ENCODE data around the gene SLC22A31. TPM values are rescaled to one million over a fixed set of nuclear protein-coding genes. Genes with fewer than 3 reads are reported as not detected.
"Not testable (repeated sequence)": the region's sequence is repeated elsewhere in the genome, so short reads cannot be mapped to it uniquely, and the experiment has no call there.

Gene SLC22A31
- total and polyA plus RNA-seq, 8 donors, result 0.70 to 283 (median 1.8) TPM

DNA sequence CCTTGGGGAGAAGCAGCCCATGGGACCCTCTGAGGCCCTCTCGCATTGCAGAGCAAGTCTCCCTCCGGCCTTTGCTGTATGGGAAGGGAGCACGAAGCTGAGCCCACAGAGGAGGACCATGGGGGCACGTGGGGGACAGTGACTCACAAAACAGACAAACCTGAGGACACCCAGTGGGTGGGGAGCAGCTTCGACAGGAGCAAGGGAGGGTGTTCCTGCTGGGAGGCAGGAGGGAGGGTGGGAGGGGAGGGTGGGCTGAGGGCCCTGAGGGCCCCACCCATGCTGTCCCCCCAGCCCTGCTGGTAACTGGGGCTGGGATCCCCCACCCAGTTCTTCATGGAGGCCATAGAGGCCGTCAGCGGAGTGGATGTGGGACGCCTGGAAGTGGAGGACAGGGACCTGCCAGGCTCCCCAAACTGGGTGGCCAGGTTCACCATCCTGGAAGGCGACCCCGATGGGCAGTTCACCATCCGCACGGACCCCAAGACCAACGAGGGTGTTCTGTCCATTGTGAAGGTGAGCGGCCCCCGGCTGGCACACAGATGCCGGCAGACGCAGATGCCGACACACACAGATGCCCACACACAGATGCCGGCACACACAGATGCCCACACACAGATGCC is 12.5 kb downstream of the SLC22A31 start:
- no peak for ATAC-seq
- H3K4me1 ChIP-seq, result peaks cover 3 to 9% of the 10 kb centered on the region in 2 donors
- no peaks in the 10 kb centered on the region for H3K9me3 ChIP-seq
- peak in 2 of 4 donors; percentile 25 to 65 for DNase-seq
- intact Hi-C loops (cut with DNase I), result no loop called here
- H3K36me3 ChIP-seq, result no peaks in the 10 kb centered on the region
- TF ChIP-seq, protein P1, sequence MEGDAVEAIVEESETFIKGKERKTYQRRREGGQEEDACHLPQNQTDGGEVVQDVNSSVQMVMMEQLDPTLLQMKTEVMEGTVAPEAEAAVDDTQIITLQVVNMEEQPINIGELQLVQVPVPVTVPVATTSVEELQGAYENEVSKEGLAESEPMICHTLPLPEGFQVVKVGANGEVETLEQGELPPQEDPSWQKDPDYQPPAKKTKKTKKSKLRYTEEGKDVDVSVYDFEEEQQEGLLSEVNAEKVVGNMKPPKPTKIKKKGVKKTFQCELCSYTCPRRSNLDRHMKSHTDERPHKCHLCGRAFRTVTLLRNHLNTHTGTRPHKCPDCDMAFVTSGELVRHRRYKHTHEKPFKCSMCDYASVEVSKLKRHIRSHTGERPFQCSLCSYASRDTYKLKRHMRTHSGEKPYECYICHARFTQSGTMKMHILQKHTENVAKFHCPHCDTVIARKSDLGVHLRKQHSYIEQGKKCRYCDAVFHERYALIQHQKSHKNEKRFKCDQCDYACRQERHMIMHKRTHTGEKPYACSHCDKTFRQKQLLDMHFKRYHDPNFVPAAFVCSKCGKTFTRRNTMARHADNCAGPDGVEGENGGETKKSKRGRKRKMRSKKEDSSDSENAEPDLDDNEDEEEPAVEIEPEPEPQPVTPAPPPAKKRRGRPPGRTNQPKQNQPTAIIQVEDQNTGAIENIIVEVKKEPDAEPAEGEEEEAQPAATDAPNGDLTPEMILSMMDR (IDR thresholded peaks at IDR 0.05), result no peak
- peaks cover 0 to 25% of the 10 kb centered on the region in 2 donors for H3K27me3 ChIP-seq
- no peak overlapping the region for H3K4me3 ChIP-seq
- no peak overlapping the region for H3K27ac ChIP-seq

DNA sequence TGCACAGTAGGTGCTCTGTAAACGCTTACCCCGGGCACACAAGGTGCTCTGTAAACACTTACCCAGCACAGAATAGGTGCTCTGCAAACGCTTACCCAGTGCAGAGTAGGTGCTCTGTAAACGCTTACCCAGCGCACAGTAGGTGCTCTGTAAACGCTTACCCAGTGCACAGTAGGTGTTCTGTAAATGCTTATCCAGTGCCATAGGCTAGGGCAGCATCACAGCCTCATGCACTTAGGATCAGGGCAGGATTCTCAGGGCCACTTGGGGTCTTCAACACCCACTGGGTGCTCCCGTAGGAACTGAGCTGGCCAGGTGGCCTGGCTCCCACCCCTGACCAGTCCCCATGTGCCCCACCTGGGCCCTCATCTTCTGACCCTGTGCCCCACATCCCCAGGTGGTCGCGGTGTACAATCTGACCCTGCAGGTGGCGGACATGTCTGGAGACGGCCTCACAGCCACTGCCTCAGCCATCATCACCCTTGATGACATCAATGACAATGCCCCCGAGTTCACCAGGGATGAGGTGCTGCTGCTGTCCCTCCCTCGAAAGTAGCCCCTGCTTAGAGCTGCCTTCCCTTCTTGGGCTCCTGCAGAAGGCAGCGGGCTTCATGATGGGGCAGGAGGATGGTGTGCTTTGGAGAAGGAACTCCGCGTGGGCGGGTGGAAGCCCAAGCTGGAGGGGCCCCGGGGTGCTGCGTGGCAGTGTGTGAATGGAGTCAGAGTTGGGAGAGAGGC is 13.1 kb downstream of the SLC22A31 start:
- TF ChIP-seq, protein P1 (IDR thresholded peaks at IDR 0.05), result no peak
- Histone ChIP-seq H3K27ac (no peak overlapping the region), H3K36me3 (no peaks in the 10 kb centered on the region), H3K9me3 (no peaks in the 10 kb centered on the region), H3K4me3 (no peak overlapping the region), H3K4me1 (peaks cover 3 to 8% of the 10 kb centered on the region in 2 donors), H3K27me3 (peaks cover 0 to 31% of the 10 kb centered on the region in 2 donors)
- ATAC-seq, result no peak
- DNase-seq, result peak in 2 of 4 donors; percentile 31 to 75
- intact Hi-C loops (cut with DNase I), result no loop called here

DNA sequence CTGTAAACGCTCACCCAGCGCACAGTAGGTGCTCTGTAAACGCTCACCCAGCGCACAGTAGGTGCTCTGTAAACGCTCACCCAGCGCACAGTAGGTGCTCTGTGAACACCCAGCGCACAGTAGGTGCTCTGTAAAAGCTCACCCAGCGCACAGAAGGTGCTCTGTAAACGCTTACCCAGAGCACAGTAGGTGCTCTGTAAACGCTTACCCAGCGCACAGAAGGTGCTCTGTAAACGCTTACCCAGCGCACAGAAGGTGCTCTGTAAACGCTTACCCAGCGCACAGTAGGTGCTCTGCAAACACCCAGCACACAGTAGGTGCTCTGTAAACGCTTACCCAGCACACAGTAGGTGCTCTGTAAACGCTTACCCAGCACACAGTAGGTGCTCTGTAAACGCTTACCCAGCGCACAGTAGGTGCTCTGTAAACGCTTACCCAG is 13.7 kb downstream of the SLC22A31 start:
- ATAC-seq; H3K4me3 ChIP-seq; H3K27ac ChIP-seq; H3K4me1 ChIP-seq; intact Hi-C loops (cut with DNase I); H3K36me3 ChIP-seq; H3K9me3 ChIP-seq: not testable (repeated sequence)
- peaks cover 0 to 30% of the 10 kb centered on the region in 2 donors for H3K27me3 ChIP-seq
- DNase-seq, result peak in 1 of 4 donors; percentile 1

DNA sequence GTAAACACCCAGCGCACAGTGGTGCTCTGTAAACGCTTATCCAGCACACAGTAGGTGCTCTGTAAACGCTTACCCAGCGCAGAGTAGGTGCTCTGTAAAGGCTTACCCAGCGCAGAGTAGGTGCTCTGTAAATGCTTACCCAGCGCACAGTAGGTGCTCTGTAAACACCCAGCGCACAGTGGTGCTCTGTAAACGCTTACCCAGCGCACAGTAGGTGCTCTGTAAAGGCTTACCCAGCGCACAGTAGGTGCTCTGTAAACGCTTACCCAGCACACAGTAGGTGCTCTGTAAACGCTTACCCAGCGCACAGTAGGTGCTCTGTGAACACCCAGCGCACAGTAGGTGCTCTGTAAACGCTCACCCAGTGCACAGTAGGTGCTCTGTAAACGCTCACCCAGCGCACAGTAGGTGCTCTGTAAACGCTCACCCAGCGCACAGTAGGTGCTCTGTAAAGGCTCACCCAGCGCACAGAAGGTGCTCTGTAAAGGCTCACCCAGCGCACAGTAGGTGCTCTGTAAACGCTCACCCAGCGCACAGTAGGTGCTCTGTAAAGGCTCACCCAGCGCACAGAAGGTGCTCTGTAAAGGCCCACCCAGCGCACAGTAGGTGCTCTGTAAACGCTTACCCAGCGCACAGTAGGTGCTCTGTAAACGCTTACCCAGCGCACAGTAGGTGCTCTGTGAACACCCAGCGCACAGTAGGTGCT is 14.3 kb downstream of the SLC22A31 start:
- H3K36me3 ChIP-seq; intact Hi-C loops (cut with DNase I): not testable (repeated sequence)

DNA sequence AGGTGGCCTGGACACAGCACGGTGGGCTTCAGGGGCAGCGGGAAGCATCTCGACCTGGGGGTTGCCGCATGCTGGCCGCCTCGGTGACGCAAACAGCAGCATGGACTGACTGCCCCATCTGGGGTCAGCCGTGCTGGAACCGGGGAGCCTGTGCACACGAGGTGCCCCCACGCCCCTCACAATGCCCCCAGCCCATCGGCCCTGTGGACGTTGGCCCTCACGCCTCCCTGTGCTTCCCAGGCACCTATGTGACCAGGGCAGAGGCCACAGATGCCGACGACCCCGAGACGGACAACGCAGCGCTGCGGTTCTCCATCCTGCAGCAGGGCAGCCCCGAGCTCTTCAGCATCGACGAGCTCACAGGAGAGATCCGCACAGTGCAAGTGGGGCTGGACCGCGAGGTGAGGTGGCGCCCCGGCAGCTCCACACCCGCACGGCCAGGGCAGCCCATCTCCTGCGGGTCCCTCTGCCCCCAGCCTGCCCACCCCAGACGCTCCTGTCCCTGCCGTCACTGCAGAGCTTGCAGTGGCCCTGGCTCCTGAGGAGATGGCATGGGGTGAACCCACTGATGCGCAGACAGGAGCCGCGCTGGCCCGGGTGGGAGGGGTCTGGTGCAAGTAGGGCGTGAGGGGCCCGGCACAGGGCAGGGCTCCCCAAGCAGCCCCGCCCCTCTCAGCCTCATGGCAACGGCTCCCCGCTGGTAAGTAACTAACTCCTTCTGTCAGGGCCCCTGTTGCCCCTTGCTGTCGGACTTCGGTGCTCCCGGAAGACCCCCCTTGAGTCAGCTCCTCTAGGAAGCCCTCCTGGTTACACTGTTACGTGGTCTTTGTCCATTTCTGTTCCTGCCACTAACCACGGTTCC is 15.2 kb downstream of the SLC22A31 start:
- DNase-seq, result peak in 1 of 4 donors; percentile 71
- no peaks in the 10 kb centered on the region for H3K36me3 ChIP-seq
- H3K4me3 ChIP-seq, result no peak overlapping the region
- H3K9me3 ChIP-seq, result no peaks in the 10 kb centered on the region
- intact Hi-C loops (cut with DNase I), result no loop called here
- ATAC-seq, result no peak
- H3K27ac ChIP-seq, result no peak overlapping the region
- H3K27me3 ChIP-seq, result peaks cover 0 to 38% of the 10 kb centered on the region in 2 donors
- H3K4me1 ChIP-seq, result no peaks in the 10 kb centered on the region
- TF ChIP-seq, protein P1 (IDR thresholded peaks at IDR 0.05), result no peak

More for the DNA sequence above, 14.3 kb downstream of the SLC22A31 start:
- not testable (repeated sequence) for H3K9me3 ChIP-seq, ATAC-seq, H3K27ac ChIP-seq, H3K4me1 ChIP-seq, H3K4me3 ChIP-seq
- DNase-seq, result peak in 1 of 4 donors; percentile 0
- peaks cover 0 to 31% of the 10 kb centered on the region in 2 donors for H3K27me3 ChIP-seq
